NB4 (cell line): Measurements from ENCODE around the gene CRNN.
A peak's percentile ranks its signal among the peaks of the same experiment; 100 is the strongest.

Experiments
- DNase-seq: peaks from one replicate; pipeline ENCODE4 v3.0.0; 2010; ENCODE audit warnings: low read depth
- H3K4me3 ChIP-seq: one replicate; pipeline ENCODE4 v1.5.1; 2011; ENCODE audit warnings: mild to moderate bottlenecking, low read depth, low read length, moderate library complexity
- MYC ChIP-seq: IDR thresholded peaks from 2 replicates; pipeline ENCODE4 v1.6.1; 2011; ENCODE audit warnings: low read depth, low read length
- POLR2A ChIP-seq: IDR thresholded peaks from 2 replicates; pipeline ENCODE4 v1.6.1; 2011; ENCODE audit warnings: mild to moderate bottlenecking; ENCODE audit not compliant: insufficient read length; ENCODE audit errors: extremely low read depth
- TF ChIP-seq, protein P1 (sequence below): IDR thresholded peaks from one replicate; pipeline ENCODE4 v1.5.1; 2012; ENCODE audit warnings: low read depth, low read length
- TF ChIP-seq, protein P2 (sequence below): IDR thresholded peaks from 2 replicates; pipeline ENCODE4 v1.6.1; 2011; ENCODE audit warnings: low read depth, low read length

CRNN gene

GRCh38 chr1:152397474-152397873 is 16.6 kb downstream of the CRNN start:
- no peak overlapping the region for H3K4me3 ChIP-seq
- TF ChIP-seq POLR2A (no peak), MYC (no peak)
- TF ChIP-seq, protein P1, sequence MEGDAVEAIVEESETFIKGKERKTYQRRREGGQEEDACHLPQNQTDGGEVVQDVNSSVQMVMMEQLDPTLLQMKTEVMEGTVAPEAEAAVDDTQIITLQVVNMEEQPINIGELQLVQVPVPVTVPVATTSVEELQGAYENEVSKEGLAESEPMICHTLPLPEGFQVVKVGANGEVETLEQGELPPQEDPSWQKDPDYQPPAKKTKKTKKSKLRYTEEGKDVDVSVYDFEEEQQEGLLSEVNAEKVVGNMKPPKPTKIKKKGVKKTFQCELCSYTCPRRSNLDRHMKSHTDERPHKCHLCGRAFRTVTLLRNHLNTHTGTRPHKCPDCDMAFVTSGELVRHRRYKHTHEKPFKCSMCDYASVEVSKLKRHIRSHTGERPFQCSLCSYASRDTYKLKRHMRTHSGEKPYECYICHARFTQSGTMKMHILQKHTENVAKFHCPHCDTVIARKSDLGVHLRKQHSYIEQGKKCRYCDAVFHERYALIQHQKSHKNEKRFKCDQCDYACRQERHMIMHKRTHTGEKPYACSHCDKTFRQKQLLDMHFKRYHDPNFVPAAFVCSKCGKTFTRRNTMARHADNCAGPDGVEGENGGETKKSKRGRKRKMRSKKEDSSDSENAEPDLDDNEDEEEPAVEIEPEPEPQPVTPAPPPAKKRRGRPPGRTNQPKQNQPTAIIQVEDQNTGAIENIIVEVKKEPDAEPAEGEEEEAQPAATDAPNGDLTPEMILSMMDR, result no peak
- TF ChIP-seq, protein P2, sequence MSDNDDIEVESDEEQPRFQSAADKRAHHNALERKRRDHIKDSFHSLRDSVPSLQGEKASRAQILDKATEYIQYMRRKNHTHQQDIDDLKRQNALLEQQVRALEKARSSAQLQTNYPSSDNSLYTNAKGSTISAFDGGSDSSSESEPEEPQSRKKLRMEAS, result no peak
- DNase-seq, result no peak

DNA sequence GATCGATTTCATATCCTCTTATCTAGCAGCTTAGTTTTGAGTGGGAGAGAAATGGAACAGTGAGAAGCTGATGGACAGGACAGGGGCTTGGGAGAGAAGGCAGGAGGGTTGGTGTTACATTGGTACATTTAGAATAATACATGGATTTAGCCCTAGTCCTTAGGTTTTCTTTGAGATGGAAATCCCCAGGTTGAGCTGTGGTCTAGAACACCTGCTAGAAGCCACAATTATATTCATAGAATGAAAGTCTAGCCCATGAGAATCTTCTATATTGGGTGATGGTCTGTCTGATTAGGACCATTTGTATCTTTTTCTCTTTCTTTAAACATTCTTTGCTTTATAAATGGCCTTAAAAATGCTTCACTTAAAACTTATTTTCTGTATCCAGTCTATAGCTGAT is 19.9 kb downstream of the CRNN start:
- no peak for DNase-seq
- H3K4me3 ChIP-seq, result no peak overlapping the region
- TF ChIP-seq, protein P2, result no peak
- no peak for TF ChIP-seq POLR2A

DNA sequence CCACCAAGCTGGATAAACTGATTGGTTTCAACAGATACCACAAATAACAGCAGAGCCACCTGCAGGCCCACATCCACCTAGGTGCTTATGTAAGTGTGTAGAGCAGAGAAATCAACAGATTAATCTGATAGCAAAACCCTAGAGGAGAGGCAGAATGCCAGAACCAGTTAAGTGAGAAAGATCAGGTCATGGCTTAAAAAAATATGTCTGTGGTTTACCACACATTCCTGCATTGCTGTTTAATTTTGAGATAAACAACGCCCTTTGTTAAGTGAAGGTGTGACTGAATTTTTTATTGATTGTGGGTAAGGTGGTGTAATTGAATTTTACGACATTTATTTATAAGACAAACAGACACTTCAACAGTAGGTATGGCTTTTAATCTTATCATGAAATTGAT is 21.2 kb downstream of the CRNN start:
- H3K4me3 ChIP-seq, result no peak overlapping the region
- no peak for TF ChIP-seq MYC
- no peak for TF ChIP-seq POLR2A
- TF ChIP-seq, protein P2, result no peak
- no peak for DNase-seq

GRCh38 chr1:152388889-152389288 is 25.2 kb downstream of the CRNN start:
- peak; percentile 27 for DNase-seq
- no peak overlapping the region for H3K4me3 ChIP-seq
- TF ChIP-seq POLR2A (no peak), MYC (no peak)
- TF ChIP-seq, protein P2, result no peak
- TF ChIP-seq, protein P1, result no peak

DNA sequence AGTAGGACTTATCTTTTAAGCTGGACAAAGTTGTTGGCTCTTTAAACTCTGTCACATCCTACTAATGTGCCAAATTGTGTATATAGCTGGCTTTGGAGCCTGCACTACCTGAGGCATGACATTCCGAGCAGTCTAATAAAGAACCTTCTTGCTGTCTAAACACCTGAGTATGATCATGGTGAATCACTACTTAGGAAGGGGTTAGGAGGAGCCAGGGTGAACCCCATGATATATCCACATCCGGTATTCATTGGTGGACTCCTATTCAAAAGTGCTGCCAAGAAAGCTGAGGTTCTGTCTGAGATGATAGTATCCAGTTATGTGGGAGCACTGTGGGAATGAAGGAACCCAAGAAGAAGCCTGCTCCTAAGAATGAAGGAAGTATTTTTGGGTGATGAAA is 27.1 kb downstream of the CRNN start:
- H3K4me3 ChIP-seq, result no peak overlapping the region
- no peak for TF ChIP-seq POLR2A
- TF ChIP-seq, protein P1, result no peak
- TF ChIP-seq, protein P2, result no peak
- TF ChIP-seq MYC, result no peak
- no peak for DNase-seq

- H3K4me3 ChIP-seq, result no peak overlapping the region
- TF ChIP-seq POLR2A (no peak), MYC (no peak)
- DNase-seq, result no peak
Observed at GRCh38 chr1:152380932-152381331, 33.1 kb downstream of the CRNN start.

DNA sequence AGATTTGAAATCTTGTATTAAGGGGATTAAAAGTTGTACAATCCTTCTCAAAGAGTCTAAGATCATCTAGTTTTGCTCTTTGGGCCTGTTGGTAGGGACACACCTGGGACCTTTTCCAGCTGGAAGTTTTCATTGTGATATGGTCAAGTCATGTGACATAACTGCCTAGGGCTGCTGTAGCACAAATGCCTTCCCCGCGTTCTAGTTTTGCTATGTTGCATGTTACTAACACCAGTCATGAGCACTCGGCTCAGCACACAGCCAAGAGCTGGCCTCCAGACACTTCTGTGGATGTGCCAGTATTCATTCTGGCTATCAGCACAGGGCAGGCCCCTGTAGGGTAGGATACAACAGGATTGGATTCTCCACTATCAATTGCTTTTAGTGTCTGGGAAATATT is 39.6 kb downstream of the CRNN start:
- H3K4me3 ChIP-seq, result no peak overlapping the region
- no peak for DNase-seq
- TF ChIP-seq, protein P2, result no peak
- TF ChIP-seq POLR2A, result no peak
- no peak for TF ChIP-seq MYC
- TF ChIP-seq, protein P1, result no peak
